K562 (cell line): ENCODE measurements around the gene IDNK. TPM values are rescaled to one million over a fixed set of nuclear protein-coding genes. Genes with fewer than 3 reads are reported as not detected.

ENCODE experiments used
- NR2F6 ChIP-seq: fragments of 450-650 bp; formaldehyde crosslinking; IDR thresholded peaks from 2 replicates; pipeline ENCODE4 v1.4.0; 2020; ENCODE audit warnings: mild to moderate bottlenecking
- POLR2A ChIP-seq: fragments of 450-650 bp; conservative IDR thresholded peaks from 2 replicates; pipeline ENCODE4 v1.6.1; 2016
- RBM22 ChIP-seq: fragments of 200-400 bp; formaldehyde crosslinking; IDR thresholded peaks from 2 replicates; pipeline ENCODE4 v1.6.1; 2018; ENCODE audit warnings: low read length, low read depth; ENCODE audit not compliant: poor library complexity, severe bottlenecking
- SIX5 ChIP-seq, 2 experiments: IDR thresholded peaks; 2 replicates each; pipeline ENCODE4 v1.6.1; 2011; ENCODE audit warnings: low read length in 2 of 2, borderline replicate concordance in 1 of 2, low read depth in 1 of 2, mild to moderate bottlenecking in 1 of 2, moderate library complexity in 1 of 2; ENCODE audit not compliant: insufficient read depth in 1 of 2
- XRCC4 ChIP-seq: IDR thresholded peaks from one replicate; pipeline ENCODE4 v1.6.1; 2011; ENCODE audit not compliant: insufficient read depth, insufficient read length; ENCODE audit errors: extremely low read depth
- ZNF318 ChIP-seq, 2 experiments: fragments of 450-650 bp; IDR thresholded peaks; 2 replicates each; pipeline ENCODE4 v1.6.1; 2016; ENCODE audit warnings: mild to moderate bottlenecking in 2 of 2, borderline replicate concordance in 1 of 2, low read depth in 1 of 2, moderate library complexity in 1 of 2
- ZNF830 ChIP-seq: fragments of 250-450 bp; sonication (Bioruptor Pico); IDR thresholded peaks from 2 replicates; pipeline ENCODE4 v1.5.0; 2021; ENCODE audit warnings: mild to moderate bottlenecking
- polyA plus RNA-seq, 8 experiments: library from polyadenylated mRNA; depleted of rRNA in 4 of 8; stranded (reverse) in 5 of 8; unstranded in 3 of 8; fragments of >200 nt; fragmentation: Nextera tagmentation in 2 of 8; fragmentation: Illumina TruSeq in 1 of 8; extraction: Ambion mirVana in 2 of 8; extraction: Trizol in 1 of 8; gene quantifications; 2 replicates each; pipeline versions ENCODE4 v1.2.1 to v1.2.3, GENCODE V29; 2011 to 2014; ENCODE audit warnings: inconsistent platforms in 1 of 8, missing spikeins in 1 of 8
- total RNA-seq, 7 experiments: library from RNA; depleted of rRNA in 6 of 7; stranded (reverse); fragments of >200 nt in 6 of 7; fragmentation: Illumina TruSeq in 2 of 7; extraction: Trizol in 2 of 7; gene quantifications; 2 replicates each; pipeline versions ENCODE4 v1.2.1 to v1.2.3, GENCODE V29; 2011 to 2021; ENCODE audit warnings: low replicate concordance in 1 of 7

The IDNK gene
- total and polyA plus RNA-seq, 9 of the 15 experiments (the other 6 are each of a cell fraction or from before 2014, with no cell fraction given), result 0.41 to 1.1 (median 0.55) TPM

GRCh38 chr9:83656032-83656680 lies 33.2 kb downstream of the IDNK start (continued):
- TF ChIP-seq ZNF318 (IDR thresholded peaks at IDR 0.05; ENCODE audit: borderline replicate concordance in 1 of 2, low read depth in 1 of 2) (no peak), XRCC4 (no peak), NR2F6 (CRISPR knock-in tag) (no peak), ZNF830 (CRISPR knock-in tag) (no peak), SIX5 (IDR thresholded peaks at IDR 0.05; ENCODE audit: borderline replicate concordance in 1 of 2, insufficient read depth in 1 of 2, low read depth in 1 of 2, low read length in 2 of 2) (no peak), RBM22 (no peak), POLR2A (no peak)
